Vagina (tissue), 2 donors: ENCODE data around the gene CCDC121. TPM values are rescaled to one million over a fixed set of nuclear protein-coding genes. Genes with fewer than 3 reads are reported as not detected.

ENCODE experiments used
- DNase-seq, 2 donors: peaks; one replicate each; pipeline ENCODE4 v3.0.0-alpha.2; 2017; ENCODE audit errors: extremely low spot score in 2 of 2
- H3K27ac ChIP-seq: fragments of 200-600 bp; sonication (generic); one replicate; pipeline ENCODE4 v1.5.1; 2019
- H3K27me3 ChIP-seq: fragments of 200-600 bp; sonication (generic); one replicate; pipeline ENCODE4 v1.5.1; 2019
- H3K36me3 ChIP-seq, 2 donors: fragments of 200-600 bp; sonication (generic); one replicate each; pipeline ENCODE4 v1.5.1; 2017 to 2019
- H3K4me1 ChIP-seq: fragments of 200-600 bp; sonication (generic); one replicate; pipeline ENCODE4 v1.5.1; 2019
- H3K4me3 ChIP-seq, 2 donors: fragments of 200-600 bp; sonication (generic); 1 replicate in 1 of 2; 2 replicates in 1 of 2; pipeline ENCODE4 v1.5.1; 2016 to 2019
- H3K9me3 ChIP-seq: fragments of 200-600 bp; sonication (generic); one replicate; pipeline ENCODE4 v1.5.1; 2019
- POLR2A ChIP-seq, 2 donors: fragments of 450-650 bp; IDR thresholded peaks; one replicate each; pipeline ENCODE4 v1.6.1; 2017; ENCODE audit warnings: antibody characterized with exemption in 2 of 2, mild to moderate bottlenecking in 2 of 2, moderate library complexity in 2 of 2
- POLR2AphosphoS5 ChIP-seq, 2 donors: sonication (generic); formaldehyde crosslinking; IDR thresholded peaks; one replicate each; pipeline ENCODE4 v1.9.0; 2017; ENCODE audit warnings: antibody characterized with exemption in 2 of 2, mild to moderate bottlenecking in 2 of 2, low read depth in 1 of 2; ENCODE audit not compliant: insufficient read depth in 1 of 2
- intact Hi-C: fragments of 100-400 bp; cut with DNase I; formaldehyde crosslinking; loops from one replicate; pipeline ENCODE4 v1.15.1; 2023
- total RNA-seq: library from RNA; depleted of rRNA; stranded (reverse); fragments of >200 nt; gene quantifications from one replicate; pipeline ENCODE4 v1.2.3, GENCODE V29; 2016
- TF ChIP-seq, protein P1 (sequence below), 3 experiments: fragments of 450-650 bp in 2 of 3; fragments of 200-600 bp in 1 of 3; sonication (generic) in 1 of 3; IDR thresholded peaks; one replicate each; pipeline ENCODE4 v1.5.1; 2017 to 2019; ENCODE audit warnings: antibody characterized with exemption in 3 of 3, mild to moderate bottlenecking in 2 of 3, moderate library complexity in 2 of 3

Gene CCDC121
- total RNA-seq, 1 donor from 2014 or later, result 2.5 TPM

DNA sequence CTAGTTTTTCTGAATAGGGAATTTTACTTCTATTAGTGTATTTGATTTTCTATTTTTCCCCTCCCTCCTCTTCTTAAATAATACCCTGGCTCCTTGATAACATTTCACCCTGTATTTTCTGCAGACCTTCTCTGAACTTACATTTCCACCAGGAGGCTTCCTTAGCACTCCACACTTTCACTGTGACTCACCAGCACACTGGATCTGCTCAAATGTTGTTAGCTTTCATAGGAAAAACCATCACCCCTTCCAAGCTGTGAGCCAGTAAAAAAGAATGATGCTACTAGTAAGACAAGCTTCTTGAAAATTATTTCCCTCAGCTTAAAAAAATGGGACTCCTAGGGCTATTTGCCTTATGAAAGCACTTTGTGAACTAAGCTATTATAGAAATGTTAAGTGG, 18.5 kb upstream of the CCDC121 start:
- intact Hi-C loops, result no loop called here
- H3K36me3 ChIP-seq, result peaks cover 4 to 67% of the 10 kb centered on the region in 2 donors
- TF ChIP-seq POLR2A (IDR thresholded peaks at IDR 0.05) (no peak), POLR2AphosphoS5 (IDR thresholded peaks at IDR 0.05; ENCODE audit: insufficient read depth in 1 of 2, low read depth in 1 of 2) (no peak)
- TF ChIP-seq, protein P1, sequence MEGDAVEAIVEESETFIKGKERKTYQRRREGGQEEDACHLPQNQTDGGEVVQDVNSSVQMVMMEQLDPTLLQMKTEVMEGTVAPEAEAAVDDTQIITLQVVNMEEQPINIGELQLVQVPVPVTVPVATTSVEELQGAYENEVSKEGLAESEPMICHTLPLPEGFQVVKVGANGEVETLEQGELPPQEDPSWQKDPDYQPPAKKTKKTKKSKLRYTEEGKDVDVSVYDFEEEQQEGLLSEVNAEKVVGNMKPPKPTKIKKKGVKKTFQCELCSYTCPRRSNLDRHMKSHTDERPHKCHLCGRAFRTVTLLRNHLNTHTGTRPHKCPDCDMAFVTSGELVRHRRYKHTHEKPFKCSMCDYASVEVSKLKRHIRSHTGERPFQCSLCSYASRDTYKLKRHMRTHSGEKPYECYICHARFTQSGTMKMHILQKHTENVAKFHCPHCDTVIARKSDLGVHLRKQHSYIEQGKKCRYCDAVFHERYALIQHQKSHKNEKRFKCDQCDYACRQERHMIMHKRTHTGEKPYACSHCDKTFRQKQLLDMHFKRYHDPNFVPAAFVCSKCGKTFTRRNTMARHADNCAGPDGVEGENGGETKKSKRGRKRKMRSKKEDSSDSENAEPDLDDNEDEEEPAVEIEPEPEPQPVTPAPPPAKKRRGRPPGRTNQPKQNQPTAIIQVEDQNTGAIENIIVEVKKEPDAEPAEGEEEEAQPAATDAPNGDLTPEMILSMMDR (IDR thresholded peaks at IDR 0.05), result no peak
- H3K4me3 ChIP-seq, result no peak overlapping the region
- H3K27ac ChIP-seq, result no peak overlapping the region
- H3K9me3 ChIP-seq, result no peaks in the 10 kb centered on the region
- no peaks in the 10 kb centered on the region for H3K4me1 ChIP-seq
- no peaks in the 10 kb centered on the region for H3K27me3 ChIP-seq
- DNase-seq, result no peak

DNA sequence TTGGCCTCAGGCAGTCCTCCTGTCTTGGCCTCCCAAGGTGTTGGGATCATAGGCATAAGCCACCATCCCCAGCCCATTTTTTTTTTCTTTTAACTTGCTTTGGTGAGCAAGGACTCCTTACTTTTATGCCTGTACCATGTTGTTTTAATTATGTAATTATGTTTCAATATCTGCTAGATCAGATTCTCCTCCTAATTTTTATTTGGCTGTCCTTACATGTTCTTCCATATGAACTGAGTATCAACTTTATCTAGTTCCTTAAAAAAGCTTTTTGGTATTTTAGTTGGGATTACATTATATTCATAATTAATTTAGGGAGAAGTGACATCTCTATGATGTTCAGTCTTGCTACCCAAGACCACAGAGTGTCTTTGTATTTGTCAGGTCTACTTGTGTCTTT, 16.4 kb upstream of the CCDC121 start:
- no peaks in the 10 kb centered on the region for H3K27me3 ChIP-seq
- H3K4me3 ChIP-seq, result no peak overlapping the region
- intact Hi-C loops, result no loop called here
- H3K36me3 ChIP-seq, result peaks cover 4 to 67% of the 10 kb centered on the region in 2 donors
- TF ChIP-seq, protein P1 (IDR thresholded peaks at IDR 0.05), result no peak
- TF ChIP-seq POLR2AphosphoS5 (IDR thresholded peaks at IDR 0.05; ENCODE audit: insufficient read depth in 1 of 2, low read depth in 1 of 2) (no peak), POLR2A (IDR thresholded peaks at IDR 0.05) (no peak)
- no peaks in the 10 kb centered on the region for H3K4me1 ChIP-seq
- no peak for DNase-seq
- H3K27ac ChIP-seq, result no peak overlapping the region
- no peaks in the 10 kb centered on the region for H3K9me3 ChIP-seq

DNA sequence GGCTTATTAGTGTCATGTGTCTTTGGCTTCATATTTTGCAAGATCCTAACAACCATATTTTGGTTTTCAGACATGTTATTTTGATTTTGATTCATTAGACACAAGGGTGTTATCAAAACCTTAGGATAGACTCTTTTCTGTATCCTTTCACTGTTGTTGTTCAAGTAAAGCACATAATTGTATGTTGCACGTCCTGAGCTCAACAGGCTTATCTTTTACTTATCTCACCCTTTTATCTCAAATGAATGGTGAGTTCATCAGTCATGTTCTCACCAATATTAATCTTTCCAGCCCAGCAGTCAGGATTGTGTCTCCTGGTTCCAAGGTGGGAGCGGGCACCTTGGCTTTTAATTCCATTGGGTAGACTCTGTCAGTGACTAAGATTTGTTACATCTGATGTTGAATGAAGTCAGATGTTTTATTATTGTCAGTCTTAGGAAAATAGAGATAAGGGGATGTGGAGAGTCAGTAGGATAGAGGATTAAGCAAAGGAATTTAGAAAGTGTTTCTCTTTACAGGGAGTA, 12.0 kb upstream of the CCDC121 start:
- DNase-seq, result no peak
- H3K36me3 ChIP-seq, result peaks cover 6 to 66% of the 10 kb centered on the region in 2 donors
- no peak overlapping the region for H3K4me3 ChIP-seq
- intact Hi-C loops, result no loop called here
- no peak overlapping the region for H3K27ac ChIP-seq
- H3K4me1 ChIP-seq, result no peaks in the 10 kb centered on the region
- TF ChIP-seq POLR2A (IDR thresholded peaks at IDR 0.05), result no peak
- H3K9me3 ChIP-seq, result no peaks in the 10 kb centered on the region
- H3K27me3 ChIP-seq, result no peaks in the 10 kb centered on the region

DNA sequence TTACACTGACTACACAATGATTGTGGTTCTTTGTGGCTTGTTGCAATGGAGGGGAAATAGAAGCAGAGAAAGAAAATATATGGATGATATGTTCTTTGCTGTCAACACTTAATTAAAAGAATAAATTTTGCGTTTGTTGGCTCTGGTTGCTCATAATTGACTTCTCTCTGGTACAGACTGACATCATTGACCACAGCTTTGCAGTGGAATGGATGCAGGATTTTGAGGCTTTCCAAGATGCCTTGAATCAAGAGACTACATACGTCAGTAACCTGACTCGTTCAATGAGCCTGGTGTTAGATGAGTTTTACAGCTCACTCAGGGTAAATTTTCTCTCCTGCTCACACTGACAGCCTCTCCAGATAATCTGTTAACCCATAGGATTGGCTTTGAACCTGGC, 9.9 kb upstream of the CCDC121 start:
- Histone ChIP-seq H3K9me3 (no peaks in the 10 kb centered on the region), H3K4me3 (no peak overlapping the region), H3K27ac (no peak overlapping the region), H3K27me3 (no peaks in the 10 kb centered on the region), H3K36me3 (peaks cover 8 to 80% of the 10 kb centered on the region in 2 donors), H3K4me1 (no peaks in the 10 kb centered on the region)
- intact Hi-C loops, result no loop called here
- TF ChIP-seq POLR2A (IDR thresholded peaks at IDR 0.05), result no peak
- TF ChIP-seq, protein P1 (IDR thresholded peaks at IDR 0.05), result no peak
- TF ChIP-seq POLR2AphosphoS5 (IDR thresholded peaks at IDR 0.05; ENCODE audit: insufficient read depth in 1 of 2, low read depth in 1 of 2), result no peak
- no peak for DNase-seq

DNA sequence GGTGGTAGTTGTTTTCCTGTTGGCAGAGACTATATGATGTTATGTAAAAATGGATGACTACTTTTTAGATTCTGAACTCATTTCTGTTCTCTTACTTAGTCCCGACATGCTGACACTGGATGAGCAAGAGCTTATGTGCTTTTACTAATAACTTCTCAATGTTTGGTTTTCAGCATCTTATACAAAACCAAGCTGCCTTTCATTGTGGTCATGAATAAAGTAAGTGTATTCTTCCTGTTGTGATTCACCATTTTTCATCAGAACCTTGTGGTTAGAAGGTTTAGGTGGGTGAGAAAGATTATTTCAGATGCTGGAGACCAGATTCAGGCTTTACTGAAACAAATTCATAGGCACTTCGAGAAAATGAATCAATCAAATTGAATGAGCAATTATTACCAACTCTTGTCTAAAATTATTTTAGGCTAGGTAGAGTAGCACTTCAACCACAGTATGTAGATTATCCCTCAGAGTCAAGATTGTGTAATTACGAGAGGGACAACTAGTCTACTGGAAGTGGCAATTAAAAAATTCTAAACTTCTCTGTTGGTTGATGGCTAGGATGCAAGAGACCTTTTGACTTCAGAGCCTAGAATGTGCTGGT, 9.3 kb upstream of the CCDC121 start:
- H3K9me3 ChIP-seq, result no peaks in the 10 kb centered on the region

More for the DNA sequence above, 9.3 kb upstream of the CCDC121 start:
- DNase-seq, result no peak
- Histone ChIP-seq H3K4me1 (no peaks in the 10 kb centered on the region), H3K4me3 (no peak overlapping the region), H3K27me3 (no peaks in the 10 kb centered on the region), H3K27ac (no peak overlapping the region), H3K36me3 (peaks cover 8 to 85% of the 10 kb centered on the region in 2 donors)
- TF ChIP-seq, protein P1 (IDR thresholded peaks at IDR 0.05), result no peak
- no peak for TF ChIP-seq POLR2AphosphoS5 (IDR thresholded peaks at IDR 0.05; ENCODE audit: insufficient read depth in 1 of 2, low read depth in 1 of 2)
- TF ChIP-seq POLR2A (IDR thresholded peaks at IDR 0.05), result no peak
- intact Hi-C loops, result no loop called here
